AG09319 (cell line): ENCODE measurements around the gene NRROS.

ENCODE experiments used
- DNase-seq: peaks from one replicate; pipeline ENCODE4 v3.0.0-alpha.2; 2010; ENCODE audit warnings: low read depth; ENCODE audit errors: extremely low read depth
- CTCF ChIP-seq: IDR thresholded peaks from 2 replicates; pipeline ENCODE4 v1.5.1; 2011; ENCODE audit warnings: low read depth, mild to moderate bottlenecking, inconsistent platforms, low read length, moderate library complexity

NRROS gene

GRCh38 chr3:196691386-196691785, 51.9 kb downstream of the NRROS start:
- no peak for TF ChIP-seq CTCF
- no peak for DNase-seq

GRCh38 chr3:196694202-196694638, 54.7 kb downstream of the NRROS start:
- no peak; the same call in 1 of the 2 replicates for TF ChIP-seq CTCF
- no peak for DNase-seq

GRCh38 chr3:196694941-196695848, 55.7 kb downstream of the NRROS start:
- no peak for DNase-seq
- TF ChIP-seq CTCF: no peak

GRCh38 chr3:196695849-196696226, 56.3 kb downstream of the NRROS start:
- TF ChIP-seq CTCF: no peak
- no peak for DNase-seq

GRCh38 chr3:196697270-196697669, 57.8 kb downstream of the NRROS start:
- DNase-seq: no peak
- TF ChIP-seq CTCF: no peak

- TF ChIP-seq CTCF: no peak
- no peak for DNase-seq
Measured at GRCh38 chr3:196699749-196700148, 60.3 kb downstream of the NRROS start.

- DNase-seq: no peak
- TF ChIP-seq CTCF: no peak
Measured at GRCh38 chr3:196700801-196701200, 61.3 kb downstream of the NRROS start.
